Measurements from ENCODE around the gene INSYN2A. TPM values are rescaled to one million over a fixed set of nuclear protein-coding genes. Genes with fewer than 3 reads are reported as not detected.

INSYN2A gene
- total RNA-seq, 1 donor from 2014 or later, result 1.7 TPM

DNA sequence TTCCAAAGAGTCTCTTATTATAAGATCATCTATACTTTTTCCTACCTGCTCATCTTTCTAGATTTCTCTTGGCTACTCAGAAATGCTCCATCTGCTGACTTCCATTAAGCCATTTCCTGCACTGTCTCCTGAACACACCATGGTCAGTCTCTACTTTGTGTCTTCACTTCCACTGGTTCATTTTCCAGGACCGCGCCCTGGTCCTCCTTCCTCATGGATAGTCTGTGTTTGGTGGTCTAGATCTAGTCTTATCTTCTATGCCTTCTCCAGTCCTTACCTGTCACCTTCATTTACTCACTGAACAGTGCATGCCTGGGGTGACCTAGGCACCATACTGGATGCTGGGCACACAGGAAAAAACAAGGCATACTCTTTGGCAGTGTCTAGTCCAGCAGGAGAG lies 11.8 kb downstream of the INSYN2A start:
- TF ChIP-seq, protein P1, sequence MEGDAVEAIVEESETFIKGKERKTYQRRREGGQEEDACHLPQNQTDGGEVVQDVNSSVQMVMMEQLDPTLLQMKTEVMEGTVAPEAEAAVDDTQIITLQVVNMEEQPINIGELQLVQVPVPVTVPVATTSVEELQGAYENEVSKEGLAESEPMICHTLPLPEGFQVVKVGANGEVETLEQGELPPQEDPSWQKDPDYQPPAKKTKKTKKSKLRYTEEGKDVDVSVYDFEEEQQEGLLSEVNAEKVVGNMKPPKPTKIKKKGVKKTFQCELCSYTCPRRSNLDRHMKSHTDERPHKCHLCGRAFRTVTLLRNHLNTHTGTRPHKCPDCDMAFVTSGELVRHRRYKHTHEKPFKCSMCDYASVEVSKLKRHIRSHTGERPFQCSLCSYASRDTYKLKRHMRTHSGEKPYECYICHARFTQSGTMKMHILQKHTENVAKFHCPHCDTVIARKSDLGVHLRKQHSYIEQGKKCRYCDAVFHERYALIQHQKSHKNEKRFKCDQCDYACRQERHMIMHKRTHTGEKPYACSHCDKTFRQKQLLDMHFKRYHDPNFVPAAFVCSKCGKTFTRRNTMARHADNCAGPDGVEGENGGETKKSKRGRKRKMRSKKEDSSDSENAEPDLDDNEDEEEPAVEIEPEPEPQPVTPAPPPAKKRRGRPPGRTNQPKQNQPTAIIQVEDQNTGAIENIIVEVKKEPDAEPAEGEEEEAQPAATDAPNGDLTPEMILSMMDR (IDR thresholded peaks at IDR 0.05; ENCODE audit: partially characterized antibody, unreplicated experiment), result no peak
- H3K4me3 Mint-ChIP-seq (ENCODE audit: unreplicated experiment), result no peak overlapping the region
- no peak overlapping the region for H3K27ac Mint-ChIP-seq (ENCODE audit: unreplicated experiment)
- no peaks in the 10 kb centered on the region for H3K9me3 Mint-ChIP-seq (ENCODE audit: unreplicated experiment)
- peaks cover 3% of the 10 kb centered on the region for H3K4me1 Mint-ChIP-seq (ENCODE audit: low read depth, unreplicated experiment)
- peaks cover 8% of the 10 kb centered on the region for H3K36me3 Mint-ChIP-seq (ENCODE audit: unreplicated experiment)
- no peak for DNase-seq
- H3K27me3 Mint-ChIP-seq (ENCODE audit: unreplicated experiment), result peaks cover 2% of the 10 kb centered on the region

DNA sequence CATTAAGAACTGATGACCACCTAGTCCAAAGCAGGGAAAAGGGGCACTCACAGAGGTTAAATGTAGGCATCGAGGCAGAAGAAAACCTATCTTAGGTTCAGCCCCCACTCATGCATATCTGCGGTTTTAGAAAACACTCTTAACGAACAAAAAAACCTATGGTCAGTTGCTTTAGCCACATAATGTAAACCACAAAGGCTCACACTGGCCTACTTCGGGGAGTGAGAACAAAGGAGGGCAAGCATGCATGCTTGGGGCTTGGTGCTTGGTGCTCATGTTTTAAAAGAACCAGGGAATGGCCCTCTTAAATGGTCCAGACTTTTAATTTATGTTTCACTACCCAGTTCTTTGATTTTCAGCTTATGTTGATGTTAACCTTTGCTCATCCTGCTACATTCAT lies 14.2 kb downstream of the INSYN2A start:
- Mint-ChIP-seq H3K27ac (ENCODE audit: unreplicated experiment) (no peak overlapping the region), H3K4me3 (ENCODE audit: unreplicated experiment) (no peak overlapping the region), H3K4me1 (ENCODE audit: low read depth, unreplicated experiment) (peaks cover 8% of the 10 kb centered on the region), H3K9me3 (ENCODE audit: unreplicated experiment) (no peaks in the 10 kb centered on the region), H3K36me3 (ENCODE audit: unreplicated experiment) (peaks cover 5% of the 10 kb centered on the region), H3K27me3 (ENCODE audit: unreplicated experiment) (peaks cover 2% of the 10 kb centered on the region)
- TF ChIP-seq, protein P1 (IDR thresholded peaks at IDR 0.05; ENCODE audit: partially characterized antibody, unreplicated experiment), result no peak
- DNase-seq, result no peak

DNA sequence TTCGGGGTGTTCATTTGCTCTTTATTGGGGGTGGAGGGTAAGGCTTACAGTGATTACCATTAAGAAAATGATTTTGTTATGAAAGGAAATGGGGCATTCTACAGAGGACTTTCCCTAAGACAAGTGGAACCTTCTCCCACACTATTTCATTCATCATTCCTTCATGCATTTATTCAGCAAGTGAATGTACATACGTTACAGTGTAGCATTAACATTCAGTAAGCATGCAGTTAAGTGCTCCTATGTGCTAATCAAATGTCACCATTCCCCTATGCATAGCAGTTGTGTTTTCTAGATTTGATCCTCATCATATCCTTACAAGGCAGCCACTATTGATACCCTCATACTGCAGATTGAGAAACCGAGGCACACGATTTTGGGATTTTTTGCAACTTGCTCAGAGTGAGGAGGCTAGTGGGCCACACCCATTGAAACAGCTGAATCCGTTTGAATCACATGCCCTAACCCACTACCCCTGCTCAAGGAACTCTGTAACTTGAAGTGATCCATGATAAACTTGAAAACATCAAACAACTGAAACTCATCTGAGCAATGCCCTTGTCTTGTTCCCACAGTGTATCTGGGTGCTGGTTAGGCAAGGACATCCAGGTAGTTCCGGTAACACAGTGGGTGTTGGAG lies 16.7 kb downstream of the INSYN2A start:
- H3K27me3 Mint-ChIP-seq (ENCODE audit: unreplicated experiment), result peaks cover 2% of the 10 kb centered on the region
- no peak for DNase-seq
- H3K4me1 Mint-ChIP-seq (ENCODE audit: low read depth, unreplicated experiment), result peaks cover 11% of the 10 kb centered on the region
- no peak overlapping the region for H3K27ac Mint-ChIP-seq (ENCODE audit: unreplicated experiment)
- TF ChIP-seq, protein P1 (IDR thresholded peaks at IDR 0.05; ENCODE audit: partially characterized antibody, unreplicated experiment), result no peak
- H3K9me3 Mint-ChIP-seq (ENCODE audit: unreplicated experiment), result peaks cover 4% of the 10 kb centered on the region
- no peak overlapping the region for H3K4me3 Mint-ChIP-seq (ENCODE audit: unreplicated experiment)
- H3K36me3 Mint-ChIP-seq (ENCODE audit: unreplicated experiment), result no peaks in the 10 kb centered on the region

DNA sequence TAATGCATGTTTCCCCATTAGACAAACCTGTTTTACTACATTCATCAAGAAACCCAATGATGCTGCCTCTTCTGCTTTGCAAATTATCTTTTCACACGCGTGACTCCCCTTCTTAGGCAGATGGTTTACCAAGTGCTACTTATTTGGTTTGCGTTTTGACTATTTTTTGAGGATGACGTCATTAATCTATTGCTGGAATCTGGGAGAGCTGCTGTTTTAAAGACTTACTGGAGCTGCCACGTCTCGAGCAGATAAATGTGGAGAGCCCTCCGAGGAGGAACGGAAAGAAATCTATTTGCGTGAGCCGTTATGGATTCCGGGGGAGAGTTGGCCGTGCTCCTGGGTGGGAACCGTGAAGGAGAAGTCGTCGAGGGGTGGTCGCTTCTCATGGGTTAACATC lies 19.7 kb downstream of the INSYN2A start:
- Mint-ChIP-seq H3K9me3 (ENCODE audit: unreplicated experiment) (peaks cover 4% of the 10 kb centered on the region), H3K27me3 (ENCODE audit: unreplicated experiment) (no peaks in the 10 kb centered on the region), H3K4me1 (ENCODE audit: low read depth, unreplicated experiment) (peaks cover 12% of the 10 kb centered on the region), H3K4me3 (ENCODE audit: unreplicated experiment) (no peak overlapping the region), H3K27ac (ENCODE audit: unreplicated experiment) (no peak overlapping the region), H3K36me3 (ENCODE audit: unreplicated experiment) (no peaks in the 10 kb centered on the region)
- no peak for DNase-seq
- TF ChIP-seq, protein P1 (IDR thresholded peaks at IDR 0.05; ENCODE audit: partially characterized antibody, unreplicated experiment), result no peak

DNA sequence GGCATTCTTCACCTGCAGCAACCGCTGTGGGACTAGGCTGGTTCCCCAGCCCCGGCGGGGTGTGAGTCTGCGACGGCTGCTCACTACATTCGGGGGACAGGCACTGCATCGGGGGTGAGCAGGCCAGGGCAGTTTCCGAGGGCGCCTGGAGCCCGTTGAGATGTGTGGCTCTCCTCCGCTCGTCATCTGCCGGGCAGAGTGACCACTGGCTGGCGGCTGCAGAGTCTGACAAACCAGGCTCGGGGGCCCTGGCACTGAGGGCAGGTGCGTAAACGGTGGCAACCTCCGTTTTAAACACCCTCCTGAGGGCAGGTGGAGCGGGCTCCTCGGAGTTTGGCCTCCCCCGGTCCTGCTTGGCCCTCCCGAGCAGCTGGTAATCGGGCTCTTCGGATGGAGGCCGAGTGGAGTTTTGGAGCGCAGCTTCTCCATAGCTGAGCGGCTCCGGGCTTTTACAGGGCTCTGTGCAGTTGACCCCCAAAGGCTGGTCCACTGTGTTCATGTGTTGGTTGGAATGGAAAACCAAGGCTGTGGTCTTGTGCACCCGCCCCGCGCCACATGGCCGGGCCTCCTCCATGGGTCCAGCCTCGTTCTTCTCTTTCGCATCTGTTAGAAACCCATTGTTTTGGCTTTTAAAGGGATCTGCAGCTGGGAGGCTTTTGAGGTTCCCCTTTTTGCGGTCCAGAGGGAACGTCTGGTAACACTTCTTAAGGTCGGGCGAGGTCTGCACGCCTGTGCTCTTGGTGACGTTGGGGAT lies 20.9 kb downstream of the INSYN2A start:
- no peaks in the 10 kb centered on the region for H3K36me3 Mint-ChIP-seq (ENCODE audit: unreplicated experiment)
- H3K9me3 Mint-ChIP-seq (ENCODE audit: unreplicated experiment), result peaks cover 4% of the 10 kb centered on the region
- DNase-seq, result no peak
- no peak overlapping the region for H3K27ac Mint-ChIP-seq (ENCODE audit: unreplicated experiment)
- peaks cover 12% of the 10 kb centered on the region for H3K4me1 Mint-ChIP-seq (ENCODE audit: low read depth, unreplicated experiment)
- no peaks in the 10 kb centered on the region for H3K27me3 Mint-ChIP-seq (ENCODE audit: unreplicated experiment)
- no peak overlapping the region for H3K4me3 Mint-ChIP-seq (ENCODE audit: unreplicated experiment)
- TF ChIP-seq, protein P1 (IDR thresholded peaks at IDR 0.05; ENCODE audit: partially characterized antibody, unreplicated experiment), result no peak
